Erythroblast (primary cell): ENCODE results near the gene BTBD16.

ENCODE experiments used
- DNase-seq, 2 experiments: peaks; one replicate each; lab custom pipeline; 2025; lab: John Stamatoyannopoulos, UW
- GATA1 ChIP-seq: IDR thresholded peaks from 2 replicates; pipeline ENCODE4 v1.6.1; 2011; ENCODE audit warnings: low read depth, mild to moderate bottlenecking, control low read depth, low read length, moderate library complexity
- POLR2A ChIP-seq: IDR thresholded peaks from 2 replicates; pipeline ENCODE4 v1.6.1; 2011; ENCODE audit warnings: mild to moderate bottlenecking, low read length

Gene BTBD16

GRCh38 chr10:122290334-122290733, 19.2 kb downstream of the BTBD16 start:
- no peak for DNase-seq
- TF ChIP-seq POLR2A (no peak), GATA1 (no peak)

- TF ChIP-seq POLR2A: no peak
- no peak for TF ChIP-seq GATA1
- DNase-seq: no peak
Observed at GRCh38 chr10:122290833-122291532, 19.9 kb downstream of the BTBD16 start.

- no peak for DNase-seq
- TF ChIP-seq GATA1: no peak
- no peak for TF ChIP-seq POLR2A
Observed at GRCh38 chr10:122291739-122292138, 20.6 kb downstream of the BTBD16 start.

GRCh38 chr10:122292376-122292775, 21.3 kb downstream of the BTBD16 start:
- TF ChIP-seq POLR2A (no peak), GATA1 (no peak)
- no peak for DNase-seq

- no peak for DNase-seq
- TF ChIP-seq POLR2A (no peak), GATA1 (no peak)
Observed at GRCh38 chr10:122293156-122293960, 22.3 kb downstream of the BTBD16 start.

- no peak for TF ChIP-seq GATA1
- TF ChIP-seq POLR2A: no peak
- DNase-seq: no peak
Observed at GRCh38 chr10:122293961-122294380, 22.9 kb downstream of the BTBD16 start.

- no peak for DNase-seq
- TF ChIP-seq POLR2A: no peak
Observed at GRCh38 chr10:122294511-122295450, 23.7 kb downstream of the BTBD16 start.

GRCh38 chr10:122295451-122295809, 24.3 kb downstream of the BTBD16 start:
- TF ChIP-seq GATA1: no peak
- no peak for TF ChIP-seq POLR2A

GRCh38 chr10:122296363-122297120, 25.4 kb downstream of the BTBD16 start:
- no peak for DNase-seq
- TF ChIP-seq GATA1 (no peak), POLR2A (no peak)

More at GRCh38 chr10:122295451-122295809, 24.3 kb downstream of the BTBD16 start:
- DNase-seq: no peak

GRCh38 chr10:122297583-122297982, 26.5 kb downstream of the BTBD16 start:
- no peak for DNase-seq
- no peak for TF ChIP-seq POLR2A

- DNase-seq: no peak
Observed at GRCh38 chr10:122298206-122298597, 27.1 kb downstream of the BTBD16 start.

GRCh38 chr10:122298598-122299301, 27.7 kb downstream of the BTBD16 start:
- TF ChIP-seq POLR2A: no peak
- no peak for TF ChIP-seq GATA1
- DNase-seq: peak; percentile 33 to 58

More at GRCh38 chr10:122298206-122298597, 27.1 kb downstream of the BTBD16 start:
- no peak for TF ChIP-seq GATA1
- TF ChIP-seq POLR2A: no peak
